Stomach smooth muscle (tissue), 2 donors: ENCODE data around the gene MTFP1.
"Not testable (repeated sequence)": the region's sequence is repeated elsewhere in the genome, so short reads cannot be mapped to it uniquely, and the experiment has no call there.

Source experiments
- H3K27ac ChIP-seq: one replicate; pipeline ENCODE4 v1.7.0; 2013; ENCODE audit warnings: mild to moderate bottlenecking, low read length, inconsistent platforms
- H3K27me3 ChIP-seq, 2 donors: one replicate each; pipeline ENCODE4 v1.7.0; 2013; ENCODE audit warnings: low read length in 2 of 2; ENCODE audit not compliant: insufficient read depth in 2 of 2, control insufficient read depth in 1 of 2
- H3K36me3 ChIP-seq, 2 donors: one replicate each; pipeline ENCODE4 v1.7.0; 2013; ENCODE audit warnings: low read length in 2 of 2; ENCODE audit not compliant: control insufficient read depth in 2 of 2, insufficient read depth in 2 of 2
- H3K4me1 ChIP-seq: one replicate; pipeline ENCODE4 v1.7.0; 2013; ENCODE audit warnings: low read length; ENCODE audit not compliant: control insufficient read depth, insufficient read depth
- H3K4me3 ChIP-seq, 2 donors: one replicate each; pipeline ENCODE4 v1.7.0; 2013; ENCODE audit warnings: low read length in 2 of 2
- H3K9ac ChIP-seq, 2 donors: one replicate each; pipeline ENCODE4 v1.7.0; 2013; ENCODE audit warnings: low read length in 2 of 2, mild to moderate bottlenecking in 1 of 2
- H3K9me3 ChIP-seq, 2 donors: one replicate each; pipeline ENCODE4 v1.7.0; 2013; ENCODE audit warnings: low read length in 2 of 2; ENCODE audit not compliant: control insufficient read depth in 2 of 2
- donor health status: healthy.
- donor health status: Pancreatic carcinoma.

MTFP1 gene

DNA sequence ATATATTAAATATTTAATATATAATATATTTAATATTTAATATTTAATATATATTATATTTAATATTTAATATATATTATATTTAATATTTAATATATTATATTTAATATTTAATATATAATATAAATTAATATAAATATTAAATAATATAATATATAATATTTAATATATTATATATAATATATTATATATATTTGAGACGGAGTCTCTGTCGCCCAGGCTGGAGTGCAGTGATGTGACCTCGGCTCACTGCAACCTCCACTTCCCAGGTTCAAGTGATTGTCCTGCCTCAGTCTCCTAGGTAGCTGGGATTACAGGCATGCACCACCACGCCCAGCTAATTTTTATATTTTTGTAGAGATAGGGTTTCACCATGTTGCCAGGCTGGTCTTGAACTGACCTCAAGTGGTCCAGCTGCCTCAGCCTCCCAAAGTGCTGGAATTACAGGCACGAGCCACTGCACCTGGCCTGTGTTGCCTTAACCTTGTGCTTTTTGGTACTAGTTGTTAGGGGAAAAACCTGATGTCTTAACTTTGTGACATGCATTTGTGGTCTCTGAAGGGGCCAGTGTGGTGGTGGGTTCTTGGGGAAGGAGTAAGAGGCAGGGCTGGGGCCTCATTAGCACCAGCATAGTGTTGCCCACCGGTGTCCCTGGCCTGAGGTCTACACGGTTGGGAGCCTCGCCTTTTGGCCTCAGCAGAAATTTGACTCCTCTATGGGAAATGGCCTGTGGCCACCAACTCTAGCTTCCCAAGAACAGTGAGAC lies 29.7 kb downstream of the MTFP1 start:
- Histone ChIP-seq H3K9me3 (peaks cover 0 to 2% of the 10 kb centered on the region in 2 donors), H3K27me3 (peaks cover 0 to 21% of the 10 kb centered on the region in 2 donors), H3K4me1 (no peaks in the 10 kb centered on the region), H3K9ac (no peak overlapping the region), H3K4me3 (no peak overlapping the region), H3K27ac (no peak overlapping the region), H3K36me3 (no peaks in the 10 kb centered on the region)

GRCh38 chr22:30457981-30458380 lies 32.4 kb downstream of the MTFP1 start:
- H3K4me1 ChIP-seq: no peaks in the 10 kb centered on the region
- H3K9me3 ChIP-seq: peaks cover 0 to 2% of the 10 kb centered on the region in 2 donors
- no peaks in the 10 kb centered on the region for H3K36me3 ChIP-seq
- H3K4me3 ChIP-seq: no peak overlapping the region
- peaks cover 0 to 22% of the 10 kb centered on the region in 2 donors for H3K27me3 ChIP-seq
- H3K9ac ChIP-seq: no peak overlapping the region
- H3K27ac ChIP-seq: no peak overlapping the region

GRCh38 chr22:30459181-30460052 lies 33.8 kb downstream of the MTFP1 start:
- Histone ChIP-seq H3K9ac (no peak overlapping the region), H3K4me3 (no peak overlapping the region)

DNA sequence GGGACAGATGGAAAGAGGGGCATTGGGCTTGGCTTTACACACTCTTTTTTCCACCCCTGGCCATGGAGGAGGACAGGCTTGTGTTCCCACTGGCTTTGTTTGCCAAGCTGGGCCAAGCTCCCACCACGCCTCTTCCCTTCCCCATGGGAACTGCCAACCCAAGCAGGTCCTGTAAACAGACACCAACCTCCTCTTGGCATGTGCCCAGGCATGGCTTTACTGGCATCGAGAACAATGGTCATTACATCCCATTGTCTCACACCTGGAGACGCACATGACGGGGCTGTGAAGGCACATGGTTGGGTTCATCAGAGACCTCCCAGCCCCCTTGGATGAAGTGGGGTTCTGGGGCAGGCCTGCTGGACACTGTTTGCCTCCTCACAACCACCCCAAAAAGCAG lies 34.6 kb downstream of the MTFP1 start:
- Histone ChIP-seq H3K9me3 (peaks cover 0 to 2% of the 10 kb centered on the region in 2 donors), H3K4me3 (no peak overlapping the region), H3K36me3 (no peaks in the 10 kb centered on the region), H3K4me1 (no peaks in the 10 kb centered on the region), H3K27ac (no peak overlapping the region), H3K9ac (no peak overlapping the region), H3K27me3 (peaks cover 0 to 18% of the 10 kb centered on the region in 2 donors)

More at GRCh38 chr22:30459181-30460052, 33.8 kb downstream of the MTFP1 start:
- peaks cover 0 to 18% of the 10 kb centered on the region in 2 donors for H3K27me3 ChIP-seq
- peaks cover 0 to 2% of the 10 kb centered on the region in 2 donors for H3K9me3 ChIP-seq
- H3K27ac ChIP-seq: no peak overlapping the region
- no peaks in the 10 kb centered on the region for H3K36me3 ChIP-seq
- H3K4me1 ChIP-seq: no peaks in the 10 kb centered on the region

- H3K9me3 ChIP-seq, H3K4me3 ChIP-seq, H3K27ac ChIP-seq, H3K9ac ChIP-seq, H3K36me3 ChIP-seq, H3K4me1 ChIP-seq: not testable (repeated sequence)
- peaks cover 0 to 18% of the 10 kb centered on the region in 2 donors for H3K27me3 ChIP-seq
Measured at GRCh38 chr22:30460555-30460954, 35.0 kb downstream of the MTFP1 start.

DNA sequence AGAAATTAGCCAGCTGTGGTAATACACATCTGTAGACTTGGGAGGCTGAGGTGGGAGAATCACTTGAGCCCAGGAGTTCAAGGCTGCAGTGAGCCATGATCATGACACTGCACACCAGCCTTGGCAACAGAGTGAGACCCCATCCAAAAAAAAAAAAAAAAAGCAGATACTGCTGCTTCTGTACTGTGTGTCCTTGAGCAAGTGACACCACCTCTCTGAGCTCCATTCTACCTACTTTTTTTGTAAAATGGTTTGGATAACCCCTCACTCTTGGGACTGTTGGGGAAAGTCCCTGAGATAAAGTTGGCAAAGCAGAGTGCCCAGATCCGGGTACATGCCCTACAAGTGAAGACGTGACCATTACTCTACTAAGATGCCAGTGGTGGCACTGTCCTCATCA lies 43.6 kb downstream of the MTFP1 start:
- Histone ChIP-seq H3K4me1 (no peaks in the 10 kb centered on the region), H3K27ac (no peak overlapping the region), H3K4me3 (no peak overlapping the region), H3K9me3 (no peaks in the 10 kb centered on the region), H3K9ac (no peak overlapping the region), H3K27me3 (peaks cover 6 to 8% of the 10 kb centered on the region in 2 donors), H3K36me3 (no peaks in the 10 kb centered on the region)

- Histone ChIP-seq H3K4me1 (no peaks in the 10 kb centered on the region), H3K27me3 (peaks cover 6 to 10% of the 10 kb centered on the region in 2 donors), H3K27ac (no peak overlapping the region), H3K36me3 (no peaks in the 10 kb centered on the region), H3K9me3 (no peaks in the 10 kb centered on the region), H3K9ac (no peak overlapping the region), H3K4me3 (no peak overlapping the region)
Measured at GRCh38 chr22:30470655-30471054, 45.1 kb downstream of the MTFP1 start.

GRCh38 chr22:30471616-30472318 lies 46.2 kb downstream of the MTFP1 start, which contains the start of gene SEC14L3:
TSS of gene SEC14L3 (minus strand) at chr22:30472017. CDS start at chr22:30471958, 59 bp downstream.
- Histone ChIP-seq H3K27me3 (peaks cover 6 to 8% of the 10 kb centered on the region in 2 donors), H3K36me3 (no peaks in the 10 kb centered on the region), H3K4me3 (no peak within 1 kb of the TSS), H3K4me1 (no peaks in the 10 kb centered on the region), H3K27ac (no peak within 1 kb of the TSS), H3K9me3 (no peaks in the 10 kb centered on the region), H3K9ac (no peak within 1 kb of the TSS)

DNA sequence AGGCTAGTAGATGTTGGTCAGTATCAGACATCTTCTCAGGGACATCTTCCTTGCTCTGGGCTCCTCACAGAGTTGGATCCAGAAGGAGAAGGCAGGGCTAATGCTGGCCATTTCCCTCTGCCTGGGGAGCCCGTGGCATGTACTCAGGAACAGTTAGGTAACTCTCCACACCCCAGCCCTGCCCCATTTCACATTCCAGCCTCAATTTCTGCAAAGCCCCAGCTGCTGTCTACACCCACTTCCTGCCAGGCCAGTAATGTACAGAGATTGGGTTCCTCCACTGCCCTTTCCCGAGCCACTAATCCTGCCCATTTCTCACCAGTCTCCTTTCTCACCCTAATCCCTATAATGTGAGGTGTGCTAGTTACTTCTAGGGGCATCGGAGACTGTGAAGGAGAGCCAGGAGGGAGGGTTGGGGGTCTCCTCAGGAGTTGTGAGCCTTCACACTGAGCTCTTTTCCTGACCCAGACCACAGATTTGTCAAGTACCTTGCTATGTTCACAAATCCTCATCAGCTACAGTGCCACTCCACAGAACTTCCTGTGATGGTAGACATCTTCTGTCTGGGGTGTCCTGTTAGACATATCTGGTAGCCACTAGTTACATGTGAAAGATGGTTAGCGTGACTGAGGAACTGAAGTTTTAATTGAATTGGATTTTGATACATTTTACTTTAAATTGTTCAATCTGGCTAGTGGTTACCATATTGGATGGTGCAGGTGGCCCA lies 47.6 kb downstream of the MTFP1 start:
- no peak overlapping the region for H3K4me3 ChIP-seq
- no peaks in the 10 kb centered on the region for H3K36me3 ChIP-seq
- H3K9ac ChIP-seq: no peak overlapping the region
- no peaks in the 10 kb centered on the region for H3K9me3 ChIP-seq
- H3K27me3 ChIP-seq: peaks cover 6 to 8% of the 10 kb centered on the region in 2 donors
- no peak overlapping the region for H3K27ac ChIP-seq
- H3K4me1 ChIP-seq: no peaks in the 10 kb centered on the region

GRCh38 chr22:30474121-30474520 lies 48.6 kb downstream of the MTFP1 start:
- no peak overlapping the region for H3K9ac ChIP-seq
- peaks cover 3 to 8% of the 10 kb centered on the region in 2 donors for H3K27me3 ChIP-seq
- no peaks in the 10 kb centered on the region for H3K9me3 ChIP-seq
- H3K27ac ChIP-seq: no peak overlapping the region
- H3K4me1 ChIP-seq: no peaks in the 10 kb centered on the region
- H3K36me3 ChIP-seq: no peaks in the 10 kb centered on the region
- no peak overlapping the region for H3K4me3 ChIP-seq
